Activated CD8-positive, alpha-beta T cell treated with anti-CD3 and anti-CD28 coated beads for 36 hours (primary cell): ENCODE data around the gene ZNF611. TPM values are rescaled to one million over a fixed set of nuclear protein-coding genes. Genes with fewer than 3 reads are reported as not detected.
"Not testable (repeated sequence)": the region's sequence is repeated elsewhere in the genome, so short reads cannot be mapped to it uniquely, and the experiment has no call there.

Experiments used
- ATAC-seq: fragments of 200-7000 bp; cut with Tn5 transposase; one replicate; pipeline ENCODE4 v1.10.0; 2021; ENCODE audit warnings: mild to moderate bottlenecking, moderate library complexity
- CTCF ChIA-PET: fragments of 350-600 bp; sonication (Branson Sonifier 250); formaldehyde crosslinking; loops from one replicate; lab custom pipeline; 2021; ENCODE audit warnings: antibody characterized with exemption; lab: Charles Lee
- POLR2A ChIA-PET: fragments of 350-600 bp; sonication (Branson Sonifier 250); formaldehyde crosslinking; loops from one replicate; lab custom pipeline; 2021; ENCODE audit warnings: antibody characterized with exemption; lab: Charles Lee
- DNase-seq: peaks from one replicate; pipeline ENCODE4 v3.0.0-alpha.2; 2020
- H3K27ac Mint-ChIP-seq: one replicate; pipeline ENCODE4 v1.8.0; 2021; ENCODE audit warnings: mild to moderate bottlenecking, mixed read lengths
- H3K27me3 Mint-ChIP-seq: one replicate; pipeline ENCODE4 v1.8.0; 2021; ENCODE audit warnings: mixed read lengths
- H3K36me3 Mint-ChIP-seq: one replicate; pipeline ENCODE4 v1.8.0; 2021; ENCODE audit warnings: low read depth, mixed read lengths
- H3K4me1 Mint-ChIP-seq: one replicate; pipeline ENCODE4 v1.8.0; 2021; ENCODE audit warnings: low read depth, mixed read lengths
- H3K4me3 Mint-ChIP-seq: one replicate; pipeline ENCODE4 v1.8.0; 2021; ENCODE audit warnings: mild to moderate bottlenecking, moderate library complexity, mixed read lengths
- H3K9me3 Mint-ChIP-seq: one replicate; pipeline ENCODE4 v1.8.0; 2021; ENCODE audit warnings: mixed read lengths
- CTCF ChIP-seq: fragments of 200-600 bp; IDR thresholded peaks from one replicate; pipeline ENCODE4 v1.8.0; 2022; ENCODE audit warnings: antibody characterized with exemption, mild to moderate bottlenecking
- intact Hi-C: fragments of 100-400 bp; cut with micrococcal nuclease; formaldehyde crosslinking; loops from one replicate; pipeline ENCODE4 v1.10.0; 2022
- total RNA-seq, 2 experiments: library from RNA; stranded (reverse); gene quantifications; one replicate each; pipeline ENCODE4 v1.2.3, GENCODE V29; 2021

ZNF611 gene
- total RNA-seq, 2 experiments from 2014 or later, result 18.4 to 20.9 TPM

GRCh38 chr19:52695996-52696395, 38.8 kb downstream of the ZNF611 start:
- DNase-seq (no peak), ATAC-seq (no peak)
- intact Hi-C loops, result no loop called here
- POLR2A ChIA-PET, result interaction anchor here (1.4 kb wide), 1 partner anchor 40 kb away, joined by 3 read pairs; no protein-coding TSS in a partner anchor
- H3K27me3 Mint-ChIP-seq, result no peaks in the 10 kb centered on the region
- CTCF ChIA-PET, result no interaction called here
- H3K27ac Mint-ChIP-seq, result no peak overlapping the region
- H3K4me1 Mint-ChIP-seq, result peaks cover 6% of the 10 kb centered on the region
- peaks cover 15% of the 10 kb centered on the region for H3K9me3 Mint-ChIP-seq
- H3K36me3 Mint-ChIP-seq, result peaks cover 6% of the 10 kb centered on the region
- no peak for TF ChIP-seq CTCF
- no peak overlapping the region for H3K4me3 Mint-ChIP-seq

GRCh38 chr19:52694921-52695320, 39.9 kb downstream of the ZNF611 start:
- ATAC-seq, result no peak
- peaks cover 11% of the 10 kb centered on the region for H3K4me1 Mint-ChIP-seq
- no peaks in the 10 kb centered on the region for H3K27me3 Mint-ChIP-seq
- DNase-seq, result no peak
- peaks cover 3% of the 10 kb centered on the region for H3K36me3 Mint-ChIP-seq
- CTCF ChIA-PET, result no interaction called here
- H3K9me3 Mint-ChIP-seq, result peaks cover 8% of the 10 kb centered on the region
- H3K4me3 Mint-ChIP-seq, result no peak overlapping the region
- no peak overlapping the region for H3K27ac Mint-ChIP-seq
- no peak for TF ChIP-seq CTCF
- POLR2A ChIA-PET, result no interaction called here
- intact Hi-C loops, result no loop called here

GRCh38 chr19:52694281-52694680, 40.6 kb downstream of the ZNF611 start:
- H3K36me3 Mint-ChIP-seq, H3K27ac Mint-ChIP-seq, H3K27me3 Mint-ChIP-seq, H3K9me3 Mint-ChIP-seq, DNase-seq, POLR2A ChIA-PET, H3K4me3 Mint-ChIP-seq, intact Hi-C loops, ATAC-seq, CTCF ChIA-PET: not testable (repeated sequence)
- peaks cover 15% of the 10 kb centered on the region for H3K4me1 Mint-ChIP-seq

- intact Hi-C loops, result no loop called here
- CTCF ChIA-PET, result interaction anchor here (1.6 kb wide), 1 partner anchor 23 kb away, joined by 4 read pairs; no protein-coding TSS in a partner anchor
- Mint-ChIP-seq H3K4me3 (no peak overlapping the region), H3K9me3 (peaks cover 2% of the 10 kb centered on the region), H3K36me3 (peaks cover 17% of the 10 kb centered on the region), H3K27ac (no peak overlapping the region), H3K4me1 (peaks cover 28% of the 10 kb centered on the region), H3K27me3 (no peaks in the 10 kb centered on the region)
- DNase-seq, result no peak
- POLR2A ChIA-PET, result no interaction called here
- TF ChIP-seq CTCF, result no peak
- no peak for ATAC-seq
These were observed 42.3 kb downstream of the ZNF611 start for GRCh38 chr19:52692431-52693008.

DNA sequence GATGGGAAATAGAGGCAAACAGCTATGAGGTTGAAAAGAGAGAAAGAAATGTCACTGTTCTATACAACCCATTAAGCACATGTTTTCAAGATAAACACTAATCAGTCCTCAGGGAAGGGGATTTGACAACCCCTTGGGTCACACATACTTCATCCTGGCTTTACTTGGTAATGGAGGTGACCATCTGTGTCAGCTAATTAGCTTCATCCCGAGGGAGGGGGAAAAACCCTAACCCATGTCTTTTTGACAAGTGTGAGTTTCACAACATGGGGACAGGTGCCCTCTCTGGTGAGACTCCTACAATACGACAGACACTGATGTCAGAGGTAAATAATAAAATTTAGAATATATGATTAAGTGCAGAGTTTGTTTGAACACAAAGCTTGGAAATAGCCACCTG, 43.1 kb downstream of the ZNF611 start:
- intact Hi-C loops, result no loop called here
- ATAC-seq, result no peak
- DNase-seq, result peak; percentile 10
- CTCF ChIA-PET, result interaction anchor here (1.6 kb wide), 1 partner anchor 23 kb away, joined by 4 read pairs; no protein-coding TSS in a partner anchor
- Mint-ChIP-seq H3K27ac (no peak overlapping the region), H3K36me3 (peaks cover 17% of the 10 kb centered on the region), H3K27me3 (no peaks in the 10 kb centered on the region), H3K9me3 (peaks cover 2% of the 10 kb centered on the region), H3K4me3 (peak overlapping the region; percentile 21), H3K4me1 (peaks cover 28% of the 10 kb centered on the region)
- no peak for TF ChIP-seq CTCF
- POLR2A ChIA-PET, result interaction anchor here (0.8 kb wide), 1 partner anchor 9 kb away, joined by 3 read pairs; no protein-coding TSS in a partner anchor
